ENCODE results near the gene PIEZO2. TPM values are rescaled to one million over a fixed set of nuclear protein-coding genes. Genes with fewer than 3 reads are reported as not detected.

PIEZO2 gene
- total and polyA plus RNA-seq, 7 donors: 0.03 to 0.64 (median 0.13) TPM

- TF ChIP-seq, protein P1, sequence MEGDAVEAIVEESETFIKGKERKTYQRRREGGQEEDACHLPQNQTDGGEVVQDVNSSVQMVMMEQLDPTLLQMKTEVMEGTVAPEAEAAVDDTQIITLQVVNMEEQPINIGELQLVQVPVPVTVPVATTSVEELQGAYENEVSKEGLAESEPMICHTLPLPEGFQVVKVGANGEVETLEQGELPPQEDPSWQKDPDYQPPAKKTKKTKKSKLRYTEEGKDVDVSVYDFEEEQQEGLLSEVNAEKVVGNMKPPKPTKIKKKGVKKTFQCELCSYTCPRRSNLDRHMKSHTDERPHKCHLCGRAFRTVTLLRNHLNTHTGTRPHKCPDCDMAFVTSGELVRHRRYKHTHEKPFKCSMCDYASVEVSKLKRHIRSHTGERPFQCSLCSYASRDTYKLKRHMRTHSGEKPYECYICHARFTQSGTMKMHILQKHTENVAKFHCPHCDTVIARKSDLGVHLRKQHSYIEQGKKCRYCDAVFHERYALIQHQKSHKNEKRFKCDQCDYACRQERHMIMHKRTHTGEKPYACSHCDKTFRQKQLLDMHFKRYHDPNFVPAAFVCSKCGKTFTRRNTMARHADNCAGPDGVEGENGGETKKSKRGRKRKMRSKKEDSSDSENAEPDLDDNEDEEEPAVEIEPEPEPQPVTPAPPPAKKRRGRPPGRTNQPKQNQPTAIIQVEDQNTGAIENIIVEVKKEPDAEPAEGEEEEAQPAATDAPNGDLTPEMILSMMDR (IDR thresholded peaks at IDR 0.05): no peak
- Histone ChIP-seq H3K4me1 (no peaks in the 10 kb centered on the region), H3K27ac (no peak overlapping the region), H3K36me3 (ENCODE audit: insufficient read depth in 1 of 2, low read depth in 1 of 2) (no peaks in the 10 kb centered on the region), H3K4me3 (no peak overlapping the region), H3K9me3 (no peaks in the 10 kb centered on the region), H3K27me3 (ENCODE audit: insufficient read depth in 3 of 3, low read length in 2 of 3) (peaks cover 0 to 3% (median 0%) of the 10 kb centered on the region in 3 donors)
- intact Hi-C loops (cut with DNase I): no loop called here
- no peak for ATAC-seq
- 71 to 86% (median 72%) methylated on average over 1 of the region's 1 CpG for WGBS, 3 donors
- no peak for DNase-seq
These were observed 400.7 kb downstream of the PIEZO2 start for GRCh38 chr18:10748641-10749040.

GRCh38 chr18:10745971-10746370, 403.4 kb downstream of the PIEZO2 start:
- DNase-seq (no peak), ATAC-seq (no peak)
- Histone ChIP-seq H3K9me3 (no peaks in the 10 kb centered on the region), H3K27me3 (ENCODE audit: insufficient read depth in 3 of 3, low read length in 2 of 3) (no peaks in the 10 kb centered on the region), H3K4me3 (no peak overlapping the region), H3K27ac (no peak overlapping the region), H3K4me1 (no peaks in the 10 kb centered on the region), H3K36me3 (ENCODE audit: insufficient read depth in 1 of 2, low read depth in 1 of 2) (no peaks in the 10 kb centered on the region)
- 86 to 88% (median 87%) methylated on average over 3 of the region's 3 CpGs for WGBS, 3 donors
- TF ChIP-seq, protein P1 (IDR thresholded peaks at IDR 0.05): no peak
- intact Hi-C loops (cut with DNase I): no loop called here

- peaks cover 0 to 2% (median 0%) of the 10 kb centered on the region in 3 donors for H3K27me3 ChIP-seq (ENCODE audit: insufficient read depth in 3 of 3, low read length in 2 of 3)
- no peaks in the 10 kb centered on the region for H3K36me3 ChIP-seq (ENCODE audit: insufficient read depth in 1 of 2, low read depth in 1 of 2)
- no peak for DNase-seq
- no peaks in the 10 kb centered on the region for H3K9me3 ChIP-seq
- no peak overlapping the region for H3K27ac ChIP-seq
- no peaks in the 10 kb centered on the region for H3K4me1 ChIP-seq
- WGBS, 3 donors: 77 to 82% (median 78%) methylated on average over 8 of the region's 8 CpGs
- intact Hi-C loops (cut with DNase I): no loop called here
- ATAC-seq: no peak
- no peak overlapping the region for H3K4me3 ChIP-seq
- TF ChIP-seq, protein P1 (IDR thresholded peaks at IDR 0.05): no peak
These were observed 404.1 kb downstream of the PIEZO2 start for GRCh38 chr18:10745219-10745618.

DNA sequence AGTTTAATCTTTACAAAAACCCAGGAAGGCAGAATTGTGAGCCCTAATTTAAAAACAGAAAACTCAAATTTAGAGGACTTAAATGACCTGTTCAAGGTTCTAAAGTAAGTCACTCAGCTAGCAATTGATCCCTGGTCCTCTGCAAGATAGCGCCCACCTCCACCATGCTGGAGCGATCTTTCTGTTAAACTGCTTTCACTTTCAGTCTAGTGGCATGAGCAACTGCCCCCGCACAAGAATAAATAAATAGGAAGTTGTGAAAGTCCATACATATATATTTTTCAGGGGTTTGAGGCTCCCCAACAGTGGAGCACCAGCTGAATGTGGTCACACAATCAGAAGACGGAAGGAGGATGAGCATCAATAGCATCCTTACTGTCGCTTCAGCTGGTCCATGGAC, 405.6 kb downstream of the PIEZO2 start:
- Histone ChIP-seq H3K27ac (no peak overlapping the region), H3K27me3 (ENCODE audit: insufficient read depth in 3 of 3, low read length in 2 of 3) (peaks cover 0 to 2% (median 0%) of the 10 kb centered on the region in 3 donors), H3K4me3 (no peak overlapping the region), H3K9me3 (no peaks in the 10 kb centered on the region), H3K36me3 (ENCODE audit: insufficient read depth in 1 of 2, low read depth in 1 of 2) (no peaks in the 10 kb centered on the region), H3K4me1 (no peaks in the 10 kb centered on the region)
- DNase-seq (no peak), ATAC-seq (no peak)
- TF ChIP-seq, protein P1 (IDR thresholded peaks at IDR 0.05): no peak
- 81 to 88% (median 86%) methylated on average over 5 of the region's 5 CpGs for WGBS, 3 donors
- intact Hi-C loops (cut with DNase I): no loop called here

- ATAC-seq (no peak), DNase-seq (no peak)
- WGBS, 3 donors: 22 to 32% (median 31%) methylated on average over 3 of the region's 3 CpGs
- Histone ChIP-seq H3K36me3 (ENCODE audit: insufficient read depth in 1 of 2, low read depth in 1 of 2) (no peaks in the 10 kb centered on the region), H3K9me3 (no peaks in the 10 kb centered on the region), H3K4me3 (no peak overlapping the region), H3K27me3 (ENCODE audit: insufficient read depth in 3 of 3, low read length in 2 of 3) (peaks cover 0 to 2% (median 0%) of the 10 kb centered on the region in 3 donors), H3K4me1 (no peaks in the 10 kb centered on the region), H3K27ac (no peak overlapping the region)
- TF ChIP-seq, protein P1 (IDR thresholded peaks at IDR 0.05): no peak
- intact Hi-C loops (cut with DNase I): no loop called here
These were observed 410.2 kb downstream of the PIEZO2 start for GRCh38 chr18:10739152-10739551.

Data from psoas muscle (tissue), 8 donors.